ENCODE data around the gene NUDCD3.

DNA sequence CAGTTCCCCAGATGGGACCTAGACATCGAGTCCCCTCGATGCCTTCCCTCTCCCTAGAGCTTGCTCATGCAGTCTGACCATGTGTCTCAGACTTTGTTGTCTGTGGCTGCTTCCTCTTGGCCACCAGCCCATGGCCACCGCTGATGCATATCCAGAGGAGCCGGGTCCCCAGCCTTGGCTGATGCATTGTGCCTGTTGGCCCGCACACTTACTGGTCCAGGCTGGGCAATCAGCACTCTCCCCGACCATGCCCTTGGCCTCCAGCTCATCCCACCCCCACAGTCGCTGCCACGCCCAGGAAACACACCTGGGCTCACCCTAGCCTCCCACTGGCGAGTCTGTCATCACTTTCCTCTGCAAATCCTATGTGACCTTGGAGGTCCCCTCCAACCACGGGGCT is 40.5 kb upstream of the NUDCD3 start:
- TF ChIP-seq, protein P1, sequence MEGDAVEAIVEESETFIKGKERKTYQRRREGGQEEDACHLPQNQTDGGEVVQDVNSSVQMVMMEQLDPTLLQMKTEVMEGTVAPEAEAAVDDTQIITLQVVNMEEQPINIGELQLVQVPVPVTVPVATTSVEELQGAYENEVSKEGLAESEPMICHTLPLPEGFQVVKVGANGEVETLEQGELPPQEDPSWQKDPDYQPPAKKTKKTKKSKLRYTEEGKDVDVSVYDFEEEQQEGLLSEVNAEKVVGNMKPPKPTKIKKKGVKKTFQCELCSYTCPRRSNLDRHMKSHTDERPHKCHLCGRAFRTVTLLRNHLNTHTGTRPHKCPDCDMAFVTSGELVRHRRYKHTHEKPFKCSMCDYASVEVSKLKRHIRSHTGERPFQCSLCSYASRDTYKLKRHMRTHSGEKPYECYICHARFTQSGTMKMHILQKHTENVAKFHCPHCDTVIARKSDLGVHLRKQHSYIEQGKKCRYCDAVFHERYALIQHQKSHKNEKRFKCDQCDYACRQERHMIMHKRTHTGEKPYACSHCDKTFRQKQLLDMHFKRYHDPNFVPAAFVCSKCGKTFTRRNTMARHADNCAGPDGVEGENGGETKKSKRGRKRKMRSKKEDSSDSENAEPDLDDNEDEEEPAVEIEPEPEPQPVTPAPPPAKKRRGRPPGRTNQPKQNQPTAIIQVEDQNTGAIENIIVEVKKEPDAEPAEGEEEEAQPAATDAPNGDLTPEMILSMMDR (conservative IDR thresholded peaks at IDR 0.05 in 1 of 2, IDR thresholded peaks at IDR 0.05 in 1 of 2; ENCODE audit: extremely low read depth in 1 of 2, insufficient read depth in 1 of 2, low read depth in 1 of 2, low read length in 2 of 2), result no peak
- TF ChIP-seq EZH2 (IDR thresholded peaks at IDR 0.05; ENCODE audit: borderline replicate concordance, low read length), result no peak
